ENCODE results near the gene ZCCHC7.
"Not testable (repeated sequence)": the region's sequence is repeated elsewhere in the genome, so short reads cannot be mapped to it uniquely, and the experiment has no call there.

- TF ChIP-seq CTCF, POLR2A (IDR thresholded peaks at IDR 0.05): not testable (repeated sequence)
These were observed 182.9 kb downstream of the ZCCHC7 start for GRCh38 chr9:37303272-37303671.

All from thyroid gland (tissue), 4 donors.